Measurements from ENCODE around the gene ATL1.

The ATL1 gene

GRCh38 chr14:50678163-50678562, 118.2 kb downstream of the ATL1 start:
- H3K4me3 ChIP-seq (ENCODE audit: low read depth, low read length) = no peak overlapping the region
- no peak for DNase-seq
- H3K27ac ChIP-seq = no peak overlapping the region

GRCh38 chr14:50679674-50680073, 119.7 kb downstream of the ATL1 start:
- no peaks in the 10 kb centered on the region for H3K27me3 ChIP-seq (ENCODE audit: insufficient read depth, low read depth, severe bottlenecking)
- DNase-seq = no peak
- no peak overlapping the region for H3K4me3 ChIP-seq (ENCODE audit: low read depth, low read length)
- no peak overlapping the region for H3K27ac ChIP-seq
- H3K9me3 ChIP-seq (ENCODE audit: severe bottlenecking) = no peaks in the 10 kb centered on the region
- H3K36me3 ChIP-seq = no peaks in the 10 kb centered on the region
- TF ChIP-seq CTCF (IDR thresholded peaks at IDR 0.05; ENCODE audit: low read depth, low read length) = no peak

More at GRCh38 chr14:50678163-50678562, 118.2 kb downstream of the ATL1 start:
- no peak for TF ChIP-seq CTCF (IDR thresholded peaks at IDR 0.05; ENCODE audit: low read depth, low read length)
- Histone ChIP-seq H3K27me3 (ENCODE audit: insufficient read depth, low read depth, severe bottlenecking) (no peaks in the 10 kb centered on the region), H3K36me3 (no peaks in the 10 kb centered on the region), H3K9me3 (ENCODE audit: severe bottlenecking) (no peaks in the 10 kb centered on the region)
